WTC11 (cell line): ENCODE measurements around the gene UHRF1.

ENCODE experiments used
- ATF2 ChIP-seq: sonication (generic); formaldehyde crosslinking; IDR thresholded peaks from 2 replicates; pipeline ENCODE4 v1.8.1; 2022; ENCODE audit warnings: low read depth, missing genetic modification reagents, borderline replicate concordance
- ATF3 ChIP-seq: sonication (generic); formaldehyde crosslinking; conservative IDR thresholded peaks from 2 replicates; pipeline ENCODE4 v1.8.1; 2022; ENCODE audit warnings: mild to moderate bottlenecking, missing genetic modification reagents
- CTCF ChIP-seq: fragments of 200-600 bp; IDR thresholded peaks from 2 replicates; pipeline ENCODE4 v1.8.0; 2022; ENCODE audit warnings: antibody characterized with exemption
- ELF4 ChIP-seq: sonication (generic); formaldehyde crosslinking; IDR thresholded peaks from 2 replicates; pipeline ENCODE4 v1.8.1; 2022; ENCODE audit warnings: low read depth, mild to moderate bottlenecking, moderate library complexity, missing genetic modification reagents
- ESRRA ChIP-seq: sonication (generic); formaldehyde crosslinking; IDR thresholded peaks from 2 replicates; pipeline ENCODE4 v1.8.1; 2022; ENCODE audit warnings: mild to moderate bottlenecking, missing genetic modification reagents, borderline replicate concordance
- KAT7 ChIP-seq: sonication (generic); formaldehyde crosslinking; IDR thresholded peaks from 2 replicates; pipeline ENCODE4 v1.8.1; 2023; ENCODE audit warnings: missing genetic modification reagents, mild to moderate bottlenecking, borderline replicate concordance
- MAX ChIP-seq: sonication (generic); formaldehyde crosslinking; IDR thresholded peaks from 2 replicates; pipeline ENCODE4 v1.8.0; 2022; ENCODE audit warnings: mild to moderate bottlenecking, missing genetic modification reagents
- NR2C2 ChIP-seq: sonication (generic); formaldehyde crosslinking; IDR thresholded peaks from 2 replicates; pipeline ENCODE4 v1.8.0; 2022; ENCODE audit warnings: mild to moderate bottlenecking, missing genetic modification reagents
- NR3C1 ChIP-seq: sonication (generic); formaldehyde crosslinking; conservative IDR thresholded peaks from 2 replicates; pipeline ENCODE4 v1.8.1; 2023; ENCODE audit warnings: low read depth, mild to moderate bottlenecking, missing genetic modification reagents
- OVOL2 ChIP-seq: fragments of 250-450 bp; sonication (Bioruptor Pico); IDR thresholded peaks from 2 replicates; pipeline ENCODE4 v1.9.0; 2021; ENCODE audit warnings: mild to moderate bottlenecking, borderline replicate concordance
- SMAD4 ChIP-seq: sonication (generic); formaldehyde crosslinking; IDR thresholded peaks from 2 replicates; pipeline ENCODE4 v1.8.0; 2022; ENCODE audit warnings: mild to moderate bottlenecking, missing genetic modification reagents
- USF1 ChIP-seq: sonication (generic); formaldehyde crosslinking; IDR thresholded peaks from 2 replicates; pipeline ENCODE4 v1.8.0; 2022; ENCODE audit warnings: mild to moderate bottlenecking, missing genetic modification reagents
- ZNF121 ChIP-seq: sonication (generic); formaldehyde crosslinking; IDR thresholded peaks from 2 replicates; pipeline ENCODE4 v1.8.0; 2023; ENCODE audit warnings: missing genetic modification reagents
- ZSCAN18 ChIP-seq: fragments of 250-450 bp; sonication (Bioruptor Pico); IDR thresholded peaks from 2 replicates; pipeline ENCODE4 v2.1.2; 2022; ENCODE audit warnings: mild to moderate bottlenecking, moderate library complexity

GRCh38 chr19:4897146-4897545 lies 12.2 kb upstream of the UHRF1 start:
- TF ChIP-seq OVOL2 (CRISPR knock-in tag) (no peak), CTCF (no peak), KAT7 (CRISPR knock-in tag) (no peak), MAX (CRISPR knock-in tag) (no peak), ATF2 (CRISPR knock-in tag) (no peak), USF1 (CRISPR knock-in tag) (no peak), NR2C2 (CRISPR knock-in tag) (no peak), ZNF121 (CRISPR knock-in tag) (no peak), NR3C1 (CRISPR knock-in tag) (no peak), ELF4 (no peak), ATF3 (CRISPR knock-in tag) (no peak), ESRRA (CRISPR knock-in tag) (no peak), ZSCAN18 (CRISPR knock-in tag) (no peak), SMAD4 (CRISPR knock-in tag) (no peak)
